NCI-H526 (cell line): ENCODE data around the gene NFIL3.
"Not testable (repeated sequence)": the region's sequence is repeated elsewhere in the genome, so short reads cannot be mapped to it uniquely, and the experiment has no call there.

Source experiments
- DNase-seq, 2 experiments: peaks; one replicate each; lab custom pipeline; 2025; lab: John Stamatoyannopoulos, UW

The NFIL3 gene

GRCh38 chr9:91395106-91395552 is 28.5 kb downstream of the NFIL3 start:
- DNase-seq: no peak

- no peak for DNase-seq
Measured at GRCh38 chr9:91393826-91394225, 29.8 kb downstream of the NFIL3 start.

GRCh38 chr9:91392435-91392834 is 31.2 kb downstream of the NFIL3 start:
- DNase-seq: no peak

- DNase-seq: no peak
Measured at GRCh38 chr9:91391818-91392217, 31.8 kb downstream of the NFIL3 start.

GRCh38 chr9:91391412-91391811 is 32.2 kb downstream of the NFIL3 start:
- DNase-seq: no peak

GRCh38 chr9:91389686-91390085 is 33.9 kb downstream of the NFIL3 start:
- DNase-seq: not testable (repeated sequence)

- no peak for DNase-seq
Measured at GRCh38 chr9:91386765-91387164, 36.9 kb downstream of the NFIL3 start.

- no peak for DNase-seq
Measured at GRCh38 chr9:91384954-91385353, 38.7 kb downstream of the NFIL3 start.

GRCh38 chr9:91383577-91383976 is 40.1 kb downstream of the NFIL3 start:
- DNase-seq: no peak

- no peak for DNase-seq
Measured at GRCh38 chr9:91382298-91382697, 41.3 kb downstream of the NFIL3 start.

- DNase-seq: no peak
Measured at GRCh38 chr9:91379426-91379825, 44.2 kb downstream of the NFIL3 start.

- no peak for DNase-seq
Measured at GRCh38 chr9:91378695-91379127, 44.9 kb downstream of the NFIL3 start.

GRCh38 chr9:91378054-91378453 is 45.6 kb downstream of the NFIL3 start:
- DNase-seq: not testable (repeated sequence)

GRCh38 chr9:91376239-91376638 is 47.4 kb downstream of the NFIL3 start:
- no peak for DNase-seq

GRCh38 chr9:91374939-91375338 is 48.7 kb downstream of the NFIL3 start:
- no peak for DNase-seq

- peak in 1 of 2 experiments; percentile 29 for DNase-seq
Measured at GRCh38 chr9:91371894-91372293, 51.7 kb downstream of the NFIL3 start.

GRCh38 chr9:91370006-91370405 is 53.6 kb downstream of the NFIL3 start:
- not testable (repeated sequence) for DNase-seq

- DNase-seq: no peak
Measured at GRCh38 chr9:91364702-91365101, 58.9 kb downstream of the NFIL3 start.

- DNase-seq: no peak
Measured at GRCh38 chr9:91364005-91364404, 59.6 kb downstream of the NFIL3 start.

- DNase-seq: peak in 1 of 2 experiments; percentile 25
Measured at GRCh38 chr9:91362051-91362611, 61.5 kb downstream of the NFIL3 start.

- DNase-seq: peak in 1 of 2 experiments; percentile 78
Measured at GRCh38 chr9:91361291-91362050, 62.2 kb downstream of the NFIL3 start, which contains the start of gene AUH. Gene AUH (minus strand): TSS chr9:91361918. CDS start chr9:91361889, 29 bp downstream.

GRCh38 chr9:91360551-91361290 is 62.9 kb downstream of the NFIL3 start:
- no peak for DNase-seq
